ENCODE results near the gene PDPN.

DNA sequence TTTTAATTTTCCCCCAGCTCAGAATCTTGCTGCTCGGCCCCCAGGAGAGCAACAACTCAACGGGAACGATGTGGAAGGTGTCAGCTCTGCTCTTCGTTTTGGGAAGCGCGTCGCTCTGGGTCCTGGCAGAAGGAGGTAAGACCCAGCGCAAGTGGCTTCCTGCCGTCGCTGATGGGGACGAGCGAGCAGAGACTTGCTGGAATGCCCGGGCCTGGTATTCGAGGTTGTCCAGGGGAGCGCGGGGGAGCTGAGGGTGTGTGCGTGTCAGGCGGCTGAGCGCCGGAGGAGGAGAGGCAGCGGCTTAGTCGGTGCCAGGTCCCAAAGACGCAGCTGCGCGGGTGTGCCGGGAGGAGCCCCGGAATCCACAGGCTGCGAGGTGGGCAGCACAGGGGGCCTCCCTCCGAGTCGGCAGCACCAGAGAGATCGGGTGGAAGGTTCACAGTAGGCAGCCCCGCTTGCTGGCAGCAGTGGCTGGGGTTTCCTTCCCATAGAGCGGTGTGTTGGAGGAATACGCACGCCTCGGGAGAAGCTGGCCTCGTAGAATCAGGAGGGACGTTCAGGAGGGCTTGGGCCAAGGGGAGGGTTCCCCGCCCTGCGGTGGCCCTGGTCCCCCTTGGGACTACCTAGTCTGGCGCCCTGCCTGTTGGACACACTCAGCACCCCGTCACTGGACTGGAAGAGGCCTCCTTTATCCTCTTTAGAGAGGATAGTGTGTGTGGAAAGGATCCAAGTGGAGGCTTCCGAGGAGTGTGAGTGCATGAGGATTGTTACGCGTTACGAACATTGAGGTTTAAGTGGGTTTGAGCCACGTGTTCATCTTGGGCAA, 547 bp downstream of the PDPN start:
- TF ChIP-seq, protein P1, sequence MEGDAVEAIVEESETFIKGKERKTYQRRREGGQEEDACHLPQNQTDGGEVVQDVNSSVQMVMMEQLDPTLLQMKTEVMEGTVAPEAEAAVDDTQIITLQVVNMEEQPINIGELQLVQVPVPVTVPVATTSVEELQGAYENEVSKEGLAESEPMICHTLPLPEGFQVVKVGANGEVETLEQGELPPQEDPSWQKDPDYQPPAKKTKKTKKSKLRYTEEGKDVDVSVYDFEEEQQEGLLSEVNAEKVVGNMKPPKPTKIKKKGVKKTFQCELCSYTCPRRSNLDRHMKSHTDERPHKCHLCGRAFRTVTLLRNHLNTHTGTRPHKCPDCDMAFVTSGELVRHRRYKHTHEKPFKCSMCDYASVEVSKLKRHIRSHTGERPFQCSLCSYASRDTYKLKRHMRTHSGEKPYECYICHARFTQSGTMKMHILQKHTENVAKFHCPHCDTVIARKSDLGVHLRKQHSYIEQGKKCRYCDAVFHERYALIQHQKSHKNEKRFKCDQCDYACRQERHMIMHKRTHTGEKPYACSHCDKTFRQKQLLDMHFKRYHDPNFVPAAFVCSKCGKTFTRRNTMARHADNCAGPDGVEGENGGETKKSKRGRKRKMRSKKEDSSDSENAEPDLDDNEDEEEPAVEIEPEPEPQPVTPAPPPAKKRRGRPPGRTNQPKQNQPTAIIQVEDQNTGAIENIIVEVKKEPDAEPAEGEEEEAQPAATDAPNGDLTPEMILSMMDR (IDR thresholded peaks at IDR 0.05; ENCODE audit: insufficient read depth, low read depth, low read length): no peak
- peak; percentile 39 for TF ChIP-seq EZH2 (IDR thresholded peaks at IDR 0.05; ENCODE audit: insufficient read depth, low read length)
